NCI-H748 treated with DMSO at 0.1 percent for 48 hours (cell line): ENCODE results near the gene SHROOM1.
"Not testable (repeated sequence)": the region's sequence is repeated elsewhere in the genome, so short reads cannot be mapped to it uniquely, and the experiment has no call there.

Source experiments
- DNase-seq: peaks from one replicate; lab custom pipeline; 2025; lab: John Stamatoyannopoulos, UW

Gene SHROOM1

DNA sequence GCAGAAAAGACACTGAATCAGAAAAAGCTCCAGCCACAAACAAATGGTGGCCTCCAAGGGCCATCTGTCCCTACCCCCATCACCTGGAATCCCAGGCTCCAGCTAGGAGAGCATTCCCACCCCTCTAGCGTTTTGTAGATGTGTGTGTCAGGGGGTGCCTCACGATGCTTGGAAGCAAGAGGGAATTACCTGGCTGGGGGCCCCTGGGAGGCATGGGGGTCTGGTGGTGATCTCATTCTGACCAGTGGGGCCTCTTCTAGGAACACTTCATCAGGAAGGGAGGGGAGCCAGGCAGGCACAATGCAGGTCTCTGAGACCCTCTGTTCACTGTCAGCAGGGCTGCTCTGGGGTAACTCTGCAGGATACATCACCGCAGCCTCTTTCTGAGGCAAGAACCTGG lies 6.0 kb downstream of the SHROOM1 start:
- DNase-seq = no peak

- DNase-seq = no peak
Observed at GRCh38 chr5:132823481-132824050, 6.9 kb downstream of the SHROOM1 start.

DNA sequence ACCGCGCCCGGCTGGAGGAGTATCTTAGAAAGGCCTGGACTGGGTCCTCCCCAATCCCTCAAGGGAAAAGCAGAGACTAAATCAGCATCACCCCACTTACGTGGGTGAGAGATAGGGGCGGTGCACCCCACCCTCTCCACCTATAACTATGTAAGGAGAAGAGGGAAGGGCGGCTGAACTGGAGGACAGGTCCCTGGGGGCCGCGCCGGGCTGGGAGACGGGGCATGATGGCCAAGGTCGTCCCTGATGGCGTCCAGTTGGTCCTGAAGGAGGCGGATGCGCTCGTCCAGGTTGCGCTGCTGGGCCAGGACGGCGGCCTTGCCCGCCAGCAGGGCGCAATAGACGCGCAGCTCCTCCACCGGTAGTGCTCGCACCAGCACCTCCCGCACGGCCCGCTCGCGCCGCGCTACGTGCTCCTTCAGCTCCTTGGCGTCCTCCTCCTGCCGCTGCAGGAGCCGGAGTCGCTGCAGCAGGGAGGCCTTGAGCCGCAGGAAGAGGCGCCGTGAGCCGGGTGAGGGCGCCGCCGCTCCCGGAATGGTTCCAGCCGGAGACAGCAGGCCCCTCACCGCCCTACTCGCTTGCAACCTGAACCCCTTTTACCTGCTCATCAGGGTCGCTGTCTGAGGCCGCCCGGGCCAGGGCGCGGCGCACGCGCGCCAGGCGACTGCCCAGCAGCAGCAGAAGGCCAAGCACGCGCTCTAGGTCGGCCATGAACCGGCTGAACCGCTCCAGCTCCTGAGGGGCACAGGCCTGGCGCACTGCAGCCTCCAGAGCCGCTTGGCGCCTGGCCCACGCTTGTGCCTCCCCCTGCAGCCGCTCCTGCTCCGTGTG lies 7.6 kb downstream of the SHROOM1 start:
- DNase-seq = no peak

DNA sequence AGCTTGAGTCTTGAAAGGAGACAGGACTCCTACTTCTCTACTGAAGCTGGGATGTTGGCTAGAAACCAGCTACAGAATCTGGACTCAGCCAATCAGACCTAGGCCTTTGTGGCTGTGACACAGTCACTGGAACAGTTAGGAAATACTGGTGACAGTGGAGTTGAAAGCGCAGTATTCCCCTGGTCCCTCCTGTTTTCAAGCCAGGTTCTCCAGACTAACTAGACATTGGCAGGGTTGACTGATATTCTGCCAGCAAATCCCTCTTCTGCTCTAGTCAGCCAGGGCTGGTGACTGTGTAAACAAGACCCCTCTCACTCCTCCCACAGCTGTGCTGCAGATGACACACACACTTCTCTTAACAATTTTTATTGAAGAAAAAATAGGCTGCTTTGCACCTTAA lies 8.7 kb downstream of the SHROOM1 start:
- DNase-seq = no peak

DNA sequence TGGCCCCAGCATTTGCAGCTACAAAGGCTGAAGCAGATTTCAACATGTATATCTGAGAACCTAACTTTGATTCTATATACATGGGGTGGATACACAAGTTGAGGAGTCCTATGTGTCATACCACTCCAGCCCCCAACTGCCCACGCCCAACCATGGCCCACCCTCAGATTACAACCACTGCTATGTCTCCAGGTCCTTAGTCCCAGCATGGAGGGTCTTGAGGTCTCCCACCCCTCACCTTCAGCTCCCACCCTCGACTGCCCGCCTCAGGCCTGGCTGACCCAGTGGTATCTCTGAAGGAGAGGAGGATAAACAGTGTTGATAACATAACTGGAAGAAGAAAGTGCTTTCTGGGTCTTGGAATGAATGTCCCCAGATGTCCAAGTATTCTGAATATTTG lies 9.1 kb downstream of the SHROOM1 start:
- DNase-seq = no peak

GRCh38 chr5:132820162-132820754 lies 10.2 kb downstream of the SHROOM1 start:
- DNase-seq = peak; percentile 71

GRCh38 chr5:132819468-132819867 lies 11.0 kb downstream of the SHROOM1 start:
- DNase-seq = no peak

- DNase-seq = no peak
Observed at GRCh38 chr5:132817011-132817410, 13.4 kb downstream of the SHROOM1 start.

DNA sequence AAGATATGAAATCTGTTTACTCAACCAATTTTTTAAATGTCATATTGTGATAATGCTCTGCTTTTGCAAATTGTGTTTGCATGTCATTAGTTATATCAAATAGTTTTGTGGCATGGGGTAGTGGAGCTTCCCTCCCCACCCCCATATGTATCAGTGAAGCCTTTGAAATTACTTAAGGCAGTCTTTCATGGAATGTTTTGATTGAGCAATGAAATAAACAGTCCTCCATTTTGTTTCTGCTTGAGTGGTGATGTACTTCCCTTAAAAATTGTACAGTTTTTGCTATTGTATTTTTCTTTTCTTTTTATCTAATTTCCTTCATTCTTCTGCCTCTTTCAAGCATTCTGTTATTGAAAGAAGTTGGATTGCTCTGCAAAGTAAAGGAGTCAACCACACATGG lies 13.9 kb downstream of the SHROOM1 start:
- DNase-seq = no peak

DNA sequence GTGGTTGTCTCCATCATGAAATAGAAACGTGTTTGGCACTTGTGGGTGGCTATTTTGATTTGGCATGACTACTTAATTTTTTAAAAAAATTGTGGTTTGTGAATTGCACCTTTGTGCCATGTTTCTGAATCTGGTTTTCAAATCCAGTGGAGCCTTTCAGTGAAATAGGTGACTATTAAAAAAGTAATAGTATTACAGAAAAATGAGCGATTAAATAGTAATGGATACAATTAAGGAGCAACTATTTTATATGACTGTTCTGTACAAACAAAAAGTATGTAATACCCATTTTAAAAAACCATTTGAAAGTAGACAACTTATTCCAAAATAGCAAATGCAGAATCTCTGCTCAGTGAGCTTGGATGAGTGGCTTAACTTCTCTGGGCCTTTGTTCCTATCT lies 14.4 kb downstream of the SHROOM1 start:
- DNase-seq = no peak

GRCh38 chr5:132815454-132815853 lies 15.0 kb downstream of the SHROOM1 start:
- no peak for DNase-seq

DNA sequence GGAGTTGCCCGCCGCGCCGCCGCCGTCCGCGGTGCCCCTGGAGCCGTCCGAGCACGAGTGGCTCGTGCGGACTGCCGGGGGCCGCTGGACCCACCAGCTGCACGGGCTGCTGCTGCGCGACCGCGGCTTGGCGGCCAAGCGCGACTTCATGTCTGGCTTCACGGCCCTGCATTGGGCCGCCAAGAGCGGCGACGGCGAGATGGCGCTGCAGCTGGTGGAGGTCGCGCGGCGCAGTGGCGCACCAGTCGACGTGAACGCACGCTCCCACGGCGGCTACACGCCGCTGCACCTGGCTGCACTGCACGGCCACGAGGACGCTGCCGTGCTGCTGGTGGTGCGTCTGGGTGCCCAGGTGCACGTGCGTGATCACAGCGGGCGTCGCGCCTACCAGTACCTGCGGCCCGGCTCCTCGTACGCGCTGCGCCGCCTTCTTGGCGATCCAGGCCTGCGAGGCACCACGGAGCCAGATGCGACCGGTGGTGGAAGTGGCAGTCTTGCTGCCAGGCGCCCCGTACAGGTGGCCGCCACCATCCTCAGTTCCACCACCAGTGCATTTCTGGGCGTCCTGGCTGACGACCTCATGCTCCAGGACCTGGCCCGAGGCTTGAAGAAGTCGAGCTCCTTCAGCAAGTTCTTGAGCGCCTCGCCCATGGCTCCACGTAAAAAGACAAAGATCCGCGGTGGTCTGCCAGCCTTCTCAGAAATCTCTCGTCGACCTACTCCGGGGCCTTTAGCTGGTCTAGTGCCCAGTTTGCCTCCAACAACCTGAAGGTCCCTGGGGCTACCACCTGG lies 15.7 kb downstream of the SHROOM1 start:
- no peak for DNase-seq

DNA sequence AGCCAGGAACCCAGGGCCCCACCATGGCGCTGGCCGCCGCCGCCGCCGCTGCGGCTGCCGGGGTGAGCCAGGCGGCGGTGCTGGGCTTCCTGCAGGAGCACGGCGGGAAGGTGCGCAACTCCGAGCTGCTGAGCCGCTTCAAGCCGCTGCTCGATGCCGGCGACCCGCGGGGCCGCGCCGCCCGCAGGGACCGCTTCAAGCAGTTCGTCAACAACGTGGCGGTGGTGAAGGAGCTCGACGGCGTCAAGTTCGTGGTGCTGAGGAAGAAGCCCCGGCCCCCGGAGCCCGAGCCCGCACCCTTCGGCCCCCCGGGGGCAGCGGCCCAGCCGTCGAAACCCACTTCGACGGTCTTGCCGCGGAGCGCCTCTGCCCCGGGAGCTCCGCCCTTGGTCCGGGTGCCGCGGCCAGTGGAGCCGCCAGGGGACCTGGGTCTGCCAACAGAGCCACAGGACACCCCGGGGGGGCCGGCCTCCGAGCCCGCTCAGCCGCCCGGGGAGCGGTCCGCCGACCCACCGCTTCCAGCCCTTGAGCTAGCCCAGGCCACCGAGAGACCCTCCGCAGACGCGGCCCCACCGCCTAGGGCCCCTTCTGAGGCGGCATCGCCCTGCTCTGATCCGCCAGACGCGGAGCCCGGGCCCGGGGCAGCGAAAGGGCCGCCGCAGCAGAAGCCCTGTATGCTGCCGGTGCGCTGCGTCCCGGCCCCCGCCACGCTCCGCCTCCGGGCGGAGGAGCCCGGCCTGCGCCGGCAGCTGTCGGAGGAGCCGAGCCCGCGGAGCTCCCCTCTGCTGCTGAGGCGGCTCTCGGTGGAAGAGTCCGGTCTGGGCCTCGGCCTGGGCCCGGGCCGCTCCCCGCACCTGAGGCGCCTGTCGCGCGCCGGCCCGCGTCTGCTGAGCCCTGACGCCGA lies 16.6 kb downstream of the SHROOM1 start:
- no peak for DNase-seq

GRCh38 chr5:132812781-132813598 lies 17.5 kb downstream of the SHROOM1 start, which contains the start of gene SOWAHA:
Gene SOWAHA, plus strand, starts transcription at chr5:132813302. Its CDS starts 320 bp downstream, at chr5:132813622.
- DNase-seq = peak; percentile 54

GRCh38 chr5:132812123-132812765 lies 18.2 kb downstream of the SHROOM1 start:
- peak; percentile 35 for DNase-seq

DNA sequence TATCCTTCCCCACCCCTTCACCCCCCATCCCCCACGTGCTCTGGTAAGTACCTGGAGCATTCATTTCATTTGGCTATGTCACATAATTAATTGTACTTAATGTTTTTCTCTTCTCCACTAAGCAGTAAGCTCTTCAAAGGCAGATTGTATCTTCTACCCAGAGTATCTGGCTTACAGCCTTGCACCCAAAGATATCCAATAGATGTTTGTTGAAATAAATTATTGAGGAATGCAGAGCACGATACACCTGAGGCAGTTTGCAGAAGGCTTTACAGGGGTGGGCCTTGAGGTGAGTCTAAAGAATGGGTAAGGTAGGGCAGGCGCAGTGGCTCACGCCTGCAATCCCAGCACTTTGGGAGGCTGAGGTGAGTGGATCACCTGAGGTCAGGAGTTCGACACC lies 19.8 kb downstream of the SHROOM1 start:
- no peak for DNase-seq

DNA sequence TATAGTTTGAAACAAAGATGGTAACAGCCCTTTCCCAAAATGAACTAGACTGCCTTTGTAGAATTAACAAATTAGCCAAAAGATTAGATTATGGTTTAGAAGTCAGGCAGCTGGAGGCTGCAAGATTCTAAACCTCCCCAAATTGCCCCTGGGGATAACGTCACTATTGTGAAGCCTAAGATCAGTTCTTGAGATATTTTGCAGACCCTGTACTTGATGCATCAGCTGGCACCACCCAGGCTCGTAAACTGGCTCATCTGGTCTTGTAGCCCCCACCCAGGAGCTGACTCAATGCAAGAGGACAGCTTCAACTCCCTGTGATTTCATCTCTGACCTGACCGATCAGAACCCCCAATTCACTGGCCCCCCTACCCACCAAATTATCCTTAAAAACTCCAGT lies 21.6 kb downstream of the SHROOM1 start:
- DNase-seq = no peak

DNA sequence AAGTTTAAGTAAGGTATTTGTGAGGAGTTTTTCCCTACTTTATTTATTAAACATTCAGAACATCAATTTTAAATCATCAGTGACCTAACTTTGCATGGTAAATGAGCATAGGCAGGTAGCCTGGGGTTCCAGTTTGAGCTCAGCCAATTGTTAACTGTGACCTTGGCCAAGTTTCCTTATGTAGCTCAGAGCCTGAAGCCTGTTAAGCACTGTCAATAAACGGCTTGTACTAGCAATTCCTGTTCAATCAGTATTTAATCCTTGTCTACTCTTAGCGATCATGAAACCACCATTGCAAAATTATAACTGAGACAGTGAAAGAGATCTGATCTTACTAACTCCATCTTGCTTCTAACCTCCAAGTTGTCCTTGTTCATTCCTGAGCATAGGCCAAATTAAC lies 22.0 kb downstream of the SHROOM1 start:
- DNase-seq = no peak

DNA sequence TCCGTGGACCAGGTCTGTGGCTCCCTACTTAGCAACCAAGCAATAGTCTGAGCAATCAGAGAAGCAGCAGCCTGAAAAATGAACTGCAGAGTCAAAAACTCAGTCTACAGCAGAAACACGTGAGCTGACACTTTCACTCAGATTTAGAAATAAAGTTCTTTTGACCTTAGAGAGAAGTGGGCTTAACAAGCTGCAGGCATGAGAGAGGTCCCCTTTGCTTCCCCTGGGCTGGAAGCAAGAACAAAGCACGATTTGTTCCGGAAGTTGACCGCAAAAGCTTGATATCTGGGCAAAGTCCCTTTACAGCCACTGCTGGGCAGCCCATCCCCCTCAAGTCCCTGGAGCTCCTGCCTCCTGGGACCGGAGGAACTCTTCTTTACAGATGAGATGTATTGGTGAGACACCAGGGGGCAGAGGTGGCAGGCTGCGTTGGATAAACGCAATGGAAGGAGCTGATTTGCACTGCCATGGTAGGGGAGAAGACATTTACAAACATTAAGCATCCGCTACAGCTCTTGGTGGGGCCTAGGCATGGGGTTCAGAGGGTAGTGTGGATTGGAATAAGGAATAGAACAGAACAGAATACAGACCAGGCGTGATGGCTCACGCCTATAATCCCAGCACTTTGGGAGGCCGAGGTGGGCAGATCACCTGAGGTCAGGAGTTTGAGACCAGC lies 23.1 kb downstream of the SHROOM1 start:
- DNase-seq = no peak

DNA sequence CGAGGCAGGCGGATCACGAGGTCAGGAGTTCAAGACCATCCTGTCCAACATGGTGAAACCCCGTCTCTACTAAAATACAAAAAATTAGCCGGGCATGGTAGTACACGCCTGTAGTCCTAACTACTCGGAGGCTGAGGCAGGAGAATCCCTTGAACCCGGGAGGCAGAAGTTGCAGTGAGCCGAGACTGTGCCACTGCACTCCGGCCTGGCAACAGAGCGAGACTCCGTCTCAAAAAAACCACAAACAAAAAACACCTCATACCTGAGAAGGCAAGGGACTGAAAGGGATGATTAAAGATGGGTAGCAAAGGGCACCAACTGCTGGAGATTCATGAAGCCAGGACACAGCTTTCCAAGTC lies 23.7 kb downstream of the SHROOM1 start:
- DNase-seq = not testable (repeated sequence)
